ENCODE measurements around the gene FOXP1. TPM values are rescaled to one million over a fixed set of nuclear protein-coding genes. Genes with fewer than 3 reads are reported as not detected.

The FOXP1 gene
- total RNA-seq, 1 donor from 2014 or later, result 195 TPM

DNA sequence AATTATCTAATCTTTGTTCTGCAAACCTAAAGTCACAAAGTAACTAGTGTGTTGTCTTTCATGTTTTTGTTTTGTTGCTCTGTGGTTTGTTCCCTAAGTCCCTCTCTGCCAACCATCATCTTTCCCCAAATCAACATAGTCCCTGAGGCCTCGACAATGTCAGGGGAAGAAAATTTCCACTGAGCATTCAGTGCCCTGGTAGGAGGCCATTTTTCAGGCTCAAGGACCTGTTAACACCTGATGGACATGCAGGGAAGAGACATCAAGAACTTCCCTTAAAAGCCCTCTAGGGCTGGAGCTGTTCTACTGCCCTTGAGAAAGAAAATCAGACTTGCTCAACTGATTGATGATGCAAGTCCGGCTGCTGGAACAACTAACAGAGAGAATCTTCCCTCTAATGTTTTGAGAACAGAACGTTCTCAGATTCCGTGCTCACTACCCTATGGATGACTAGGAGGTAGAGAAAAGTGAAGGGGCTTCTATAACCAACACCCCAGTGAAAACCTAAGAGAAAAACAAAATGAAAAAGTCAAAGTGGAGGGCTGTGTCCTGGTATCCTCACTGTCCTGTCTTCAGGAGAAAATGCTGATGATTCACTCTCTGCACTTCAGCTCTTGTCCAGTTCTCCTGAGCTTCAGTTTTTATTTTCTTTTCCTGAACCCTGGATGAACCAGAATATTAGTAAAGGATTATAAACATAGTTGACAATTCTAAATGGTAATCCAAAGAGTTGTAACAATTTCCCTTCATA lies 373.1 kb downstream of the FOXP1 start:
- TF ChIP-seq, protein P1, sequence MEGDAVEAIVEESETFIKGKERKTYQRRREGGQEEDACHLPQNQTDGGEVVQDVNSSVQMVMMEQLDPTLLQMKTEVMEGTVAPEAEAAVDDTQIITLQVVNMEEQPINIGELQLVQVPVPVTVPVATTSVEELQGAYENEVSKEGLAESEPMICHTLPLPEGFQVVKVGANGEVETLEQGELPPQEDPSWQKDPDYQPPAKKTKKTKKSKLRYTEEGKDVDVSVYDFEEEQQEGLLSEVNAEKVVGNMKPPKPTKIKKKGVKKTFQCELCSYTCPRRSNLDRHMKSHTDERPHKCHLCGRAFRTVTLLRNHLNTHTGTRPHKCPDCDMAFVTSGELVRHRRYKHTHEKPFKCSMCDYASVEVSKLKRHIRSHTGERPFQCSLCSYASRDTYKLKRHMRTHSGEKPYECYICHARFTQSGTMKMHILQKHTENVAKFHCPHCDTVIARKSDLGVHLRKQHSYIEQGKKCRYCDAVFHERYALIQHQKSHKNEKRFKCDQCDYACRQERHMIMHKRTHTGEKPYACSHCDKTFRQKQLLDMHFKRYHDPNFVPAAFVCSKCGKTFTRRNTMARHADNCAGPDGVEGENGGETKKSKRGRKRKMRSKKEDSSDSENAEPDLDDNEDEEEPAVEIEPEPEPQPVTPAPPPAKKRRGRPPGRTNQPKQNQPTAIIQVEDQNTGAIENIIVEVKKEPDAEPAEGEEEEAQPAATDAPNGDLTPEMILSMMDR (IDR thresholded peaks at IDR 0.05), result no peak
- H3K36me3 Mint-ChIP-seq (ENCODE audit: unreplicated experiment), result peaks cover 2% of the 10 kb centered on the region
- no peak overlapping the region for H3K4me3 Mint-ChIP-seq (ENCODE audit: unreplicated experiment)
- no peaks in the 10 kb centered on the region for H3K27me3 Mint-ChIP-seq (ENCODE audit: unreplicated experiment)
- no peaks in the 10 kb centered on the region for H3K9me3 Mint-ChIP-seq (ENCODE audit: unreplicated experiment)
- H3K4me1 Mint-ChIP-seq (ENCODE audit: unreplicated experiment), result peaks cover 28% of the 10 kb centered on the region
- DNase-seq (ENCODE audit: extremely low spot score, unreplicated experiment), result no peak
- peak overlapping the region; percentile 90 for H3K27ac Mint-ChIP-seq (ENCODE audit: unreplicated experiment)

DNA sequence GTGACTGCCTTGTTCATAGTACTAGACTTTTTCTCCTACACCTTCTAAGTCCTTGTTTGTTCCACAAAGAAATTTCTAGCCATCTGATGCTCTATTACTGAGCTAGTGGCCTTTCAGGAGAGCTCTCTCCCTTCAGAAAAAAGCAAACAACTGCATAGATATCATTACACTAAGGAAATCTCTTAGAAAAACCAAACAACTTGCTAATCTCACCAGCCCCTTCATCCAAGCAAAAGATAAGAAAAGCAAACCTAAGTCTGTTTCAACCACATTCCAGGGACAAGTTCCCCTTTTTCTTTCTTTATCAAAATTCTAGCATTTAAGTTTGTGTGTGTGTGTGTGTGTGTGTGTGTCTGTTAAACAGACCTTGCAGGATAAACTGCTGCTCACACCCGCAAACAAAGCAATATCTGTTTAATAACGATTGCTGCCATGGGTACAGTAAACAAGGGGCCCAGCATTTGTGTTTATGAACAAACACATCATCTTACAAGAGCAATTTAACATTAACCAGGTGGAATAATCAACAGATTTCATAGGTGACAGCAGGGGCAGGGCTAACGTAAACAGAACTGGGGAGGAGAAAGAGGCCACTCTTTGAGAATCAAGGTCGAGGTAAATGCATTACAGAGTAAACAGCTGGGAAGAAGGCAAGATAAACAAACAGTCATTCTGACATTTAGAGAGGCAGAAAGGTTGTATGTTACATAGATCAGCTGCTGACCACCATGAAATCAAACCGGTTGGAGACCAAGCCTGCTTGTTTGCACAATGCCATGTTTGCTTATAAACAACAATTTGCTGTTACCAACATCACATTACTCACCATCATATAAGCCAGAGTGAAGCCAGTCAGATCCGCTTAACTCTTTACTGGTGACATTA lies 375.1 kb downstream of the FOXP1 start:
- DNase-seq (ENCODE audit: extremely low spot score, unreplicated experiment), result no peak
- H3K9me3 Mint-ChIP-seq (ENCODE audit: unreplicated experiment), result no peaks in the 10 kb centered on the region
- no peaks in the 10 kb centered on the region for H3K27me3 Mint-ChIP-seq (ENCODE audit: unreplicated experiment)
- peaks cover 2% of the 10 kb centered on the region for H3K36me3 Mint-ChIP-seq (ENCODE audit: unreplicated experiment)
- no peak overlapping the region for H3K4me3 Mint-ChIP-seq (ENCODE audit: unreplicated experiment)
- TF ChIP-seq, protein P1 (IDR thresholded peaks at IDR 0.05), result no peak
- H3K27ac Mint-ChIP-seq (ENCODE audit: unreplicated experiment), result peak overlapping the region; percentile 37
- H3K4me1 Mint-ChIP-seq (ENCODE audit: unreplicated experiment), result peaks cover 29% of the 10 kb centered on the region

DNA sequence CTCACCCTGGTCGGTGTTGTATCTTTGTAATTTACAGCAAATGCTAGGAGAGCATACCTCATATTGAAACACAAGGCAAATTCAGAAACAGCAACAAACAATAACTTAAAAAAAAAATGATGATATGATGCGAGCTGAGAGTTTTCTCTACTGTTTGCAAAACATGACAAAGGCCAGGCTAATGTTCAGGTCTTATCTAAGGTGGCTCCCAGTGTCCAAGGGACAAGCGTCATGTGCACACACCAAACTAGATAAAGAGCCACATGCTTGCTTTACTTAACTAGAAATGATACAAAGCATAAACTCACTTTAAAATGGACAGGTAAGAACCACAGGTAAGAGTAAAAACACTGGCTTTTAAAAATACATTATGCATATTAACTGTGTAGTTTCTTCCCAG lies 375.9 kb downstream of the FOXP1 start:
- DNase-seq (ENCODE audit: extremely low spot score, unreplicated experiment), result no peak
- Mint-ChIP-seq H3K27me3 (ENCODE audit: unreplicated experiment) (no peaks in the 10 kb centered on the region), H3K9me3 (ENCODE audit: unreplicated experiment) (no peaks in the 10 kb centered on the region), H3K36me3 (ENCODE audit: unreplicated experiment) (peaks cover 2% of the 10 kb centered on the region), H3K27ac (ENCODE audit: unreplicated experiment) (no peak overlapping the region), H3K4me3 (ENCODE audit: unreplicated experiment) (no peak overlapping the region), H3K4me1 (ENCODE audit: unreplicated experiment) (peaks cover 34% of the 10 kb centered on the region)
- TF ChIP-seq, protein P1 (IDR thresholded peaks at IDR 0.05), result no peak

DNA sequence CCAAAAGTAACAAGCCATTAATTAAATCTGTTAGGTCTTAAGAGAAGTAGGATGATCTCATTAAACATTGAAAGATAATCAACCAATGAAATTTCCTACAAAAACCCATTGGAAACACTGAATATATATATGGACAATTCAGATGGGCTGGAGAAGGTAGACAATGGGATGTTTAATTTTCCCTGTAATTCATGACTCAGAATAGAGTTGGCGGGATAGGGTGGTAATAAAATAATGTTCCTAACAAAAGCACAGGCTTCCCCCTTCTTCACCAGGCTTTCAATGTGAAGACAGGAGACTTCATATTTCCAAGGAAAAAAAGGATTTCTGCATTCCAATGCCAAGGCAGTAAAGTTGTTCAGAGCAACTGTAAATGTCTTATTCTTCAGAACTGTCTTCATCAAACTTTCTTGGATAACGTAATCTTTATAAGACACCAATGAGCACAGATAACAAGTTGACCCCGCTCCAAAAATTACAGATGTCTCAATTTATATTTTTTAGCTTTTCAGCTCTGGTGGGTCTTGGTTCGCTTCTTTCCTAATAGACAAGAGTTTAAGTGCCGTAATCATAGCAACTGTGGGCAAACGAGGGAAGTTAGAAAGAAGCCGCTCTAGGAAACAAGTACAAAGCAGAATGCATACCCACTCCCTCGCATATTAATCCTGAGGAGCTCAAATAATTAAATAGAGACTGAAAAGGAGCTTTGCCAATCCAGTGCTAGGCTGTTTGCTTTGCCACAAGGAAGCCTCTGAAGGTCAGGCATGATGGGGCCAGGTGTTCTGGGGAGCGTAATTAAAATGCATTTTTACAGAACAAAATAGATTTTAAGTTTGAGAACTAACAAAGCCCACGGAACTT lies 377.0 kb downstream of the FOXP1 start:
- Mint-ChIP-seq H3K27ac (ENCODE audit: unreplicated experiment) (no peak overlapping the region), H3K27me3 (ENCODE audit: unreplicated experiment) (no peaks in the 10 kb centered on the region), H3K4me3 (ENCODE audit: unreplicated experiment) (no peak overlapping the region), H3K36me3 (ENCODE audit: unreplicated experiment) (peaks cover 2% of the 10 kb centered on the region), H3K9me3 (ENCODE audit: unreplicated experiment) (no peaks in the 10 kb centered on the region), H3K4me1 (ENCODE audit: unreplicated experiment) (peaks cover 40% of the 10 kb centered on the region)
- TF ChIP-seq, protein P1 (IDR thresholded peaks at IDR 0.05), result no peak
- DNase-seq (ENCODE audit: extremely low spot score, unreplicated experiment), result no peak
